Erythroblast (primary cell): Measurements from ENCODE around the gene DMD.

Source experiments
- GATA1 ChIP-seq: IDR thresholded peaks from 2 replicates; pipeline ENCODE4 v1.6.1; 2011; ENCODE audit warnings: low read depth, mild to moderate bottlenecking, control low read depth, low read length, moderate library complexity
- POLR2A ChIP-seq: IDR thresholded peaks from 2 replicates; pipeline ENCODE4 v1.6.1; 2011; ENCODE audit warnings: mild to moderate bottlenecking, low read length

GRCh38 chrX:33062041-33062440 is 149.3 kb downstream of the DMD start:
- no peak for TF ChIP-seq POLR2A
- no peak for TF ChIP-seq GATA1
